HG03196 (cell line): Measurements from ENCODE around the gene MLYCD.

Experiments
- ATAC-seq: cut with Tn5 transposase; IDR thresholded peaks from one replicate; pipeline ENCODE4 v1.9.1; 2021; ENCODE audit not compliant: unreplicated experiment

The MLYCD gene

GRCh38 chr16:83925095-83925905 is 26.4 kb downstream of the MLYCD start:
- ATAC-seq = no peak

GRCh38 chr16:83925957-83926725 is 27.2 kb downstream of the MLYCD start:
- ATAC-seq = no peak

GRCh38 chr16:83926726-83927397 is 27.9 kb downstream of the MLYCD start:
- ATAC-seq = no peak

- no peak for ATAC-seq
Observed at GRCh38 chr16:83928341-83929055, 29.6 kb downstream of the MLYCD start.

GRCh38 chr16:83929811-83930555 is 31.1 kb downstream of the MLYCD start:
- no peak for ATAC-seq

- ATAC-seq = no peak
Observed at GRCh38 chr16:83930730-83931500, 32.0 kb downstream of the MLYCD start.

- no peak for ATAC-seq
Observed at GRCh38 chr16:83931556-83931955, 32.6 kb downstream of the MLYCD start.

GRCh38 chr16:83932304-83932703 is 33.4 kb downstream of the MLYCD start:
- ATAC-seq = no peak

- ATAC-seq = no peak
Observed at GRCh38 chr16:83932955-83933673, 34.2 kb downstream of the MLYCD start.

- no peak for ATAC-seq
Observed at GRCh38 chr16:83933885-83934683, 35.2 kb downstream of the MLYCD start.

GRCh38 chr16:83934684-83934977 is 35.7 kb downstream of the MLYCD start:
- no peak for ATAC-seq

GRCh38 chr16:83935005-83935857 is 36.3 kb downstream of the MLYCD start:
- ATAC-seq = no peak

- no peak for ATAC-seq
Observed at GRCh38 chr16:83935858-83936255, 36.9 kb downstream of the MLYCD start.

GRCh38 chr16:83936581-83937165 is 37.8 kb downstream of the MLYCD start:
- ATAC-seq = no peak

GRCh38 chr16:83937267-83937666 is 38.4 kb downstream of the MLYCD start:
- no peak for ATAC-seq

- ATAC-seq = no peak
Observed at GRCh38 chr16:83937922-83938885, 39.3 kb downstream of the MLYCD start.
